Stimulated activated naive CD8-positive, alpha-beta T cell treated with anti-CD3 and anti-CD28 coated beads, Interleukin-15, Interleukin-2, amounts not matched to agents 100 U/mL and 50 U/mL, for 24 hours (primary cell): ENCODE measurements around the gene SLC1A6.
"Not testable (repeated sequence)": the region's sequence is repeated elsewhere in the genome, so short reads cannot be mapped to it uniquely, and the experiment has no call there.

Experiments
- ATAC-seq: fragments of 150-1000 bp; cut with Tn5 transposase; one replicate; pipeline ENCODE4 v1.10.0; 2021
- DNase-seq: peaks from one replicate; pipeline ENCODE4 v3.0.0; 2021

The SLC1A6 gene

DNA sequence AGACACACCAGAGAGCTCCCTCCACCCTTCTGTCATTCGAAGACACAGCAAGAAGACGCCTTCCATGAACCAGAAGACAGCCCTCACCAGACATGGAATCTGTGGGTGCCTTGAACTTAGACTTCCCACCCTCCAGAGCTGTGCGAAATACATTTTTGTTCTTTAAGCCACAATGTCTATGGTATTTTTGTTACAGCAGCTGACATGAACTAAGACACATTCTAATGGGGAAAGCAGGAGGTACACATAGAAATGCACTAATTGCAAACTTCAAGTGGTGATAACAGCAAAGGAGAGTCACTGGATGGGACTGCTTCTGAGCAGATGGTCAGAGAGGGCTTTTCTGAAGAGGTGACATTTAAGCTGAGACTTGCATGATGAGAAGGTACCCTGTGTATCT is 22.2 kb downstream of the SLC1A6 start:
- DNase-seq (no peak), ATAC-seq (no peak)

DNA sequence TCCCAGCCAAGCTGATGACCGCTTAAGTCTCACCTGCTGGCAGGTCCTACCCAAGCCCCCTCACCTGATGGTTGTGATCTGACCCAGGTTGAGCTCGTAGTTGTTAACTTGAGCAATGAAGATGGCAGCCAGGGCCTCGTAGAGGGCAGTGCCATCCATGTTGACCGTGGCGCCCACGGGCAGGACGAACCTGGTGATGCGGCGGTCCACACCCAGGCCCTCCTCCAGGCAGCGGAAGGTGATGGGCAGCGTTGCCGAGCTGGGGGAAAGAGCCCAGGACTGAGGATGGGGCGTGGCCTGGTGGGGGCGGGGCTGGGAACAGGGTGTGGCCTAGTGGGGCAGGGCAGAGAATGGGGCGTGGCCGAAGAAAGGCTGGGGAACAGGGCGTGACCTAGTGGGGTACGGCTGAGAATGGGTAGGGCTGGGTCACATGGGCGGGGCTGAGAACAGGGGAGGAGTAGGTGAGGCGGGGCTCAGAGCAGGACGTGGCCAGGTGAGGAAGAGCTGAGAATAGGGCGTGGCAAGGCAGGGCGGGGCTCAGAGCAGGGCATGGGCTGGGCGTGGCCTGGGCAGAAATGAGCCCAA is 25.5 kb downstream of the SLC1A6 start:
- DNase-seq (no peak), ATAC-seq (no peak)

DNA sequence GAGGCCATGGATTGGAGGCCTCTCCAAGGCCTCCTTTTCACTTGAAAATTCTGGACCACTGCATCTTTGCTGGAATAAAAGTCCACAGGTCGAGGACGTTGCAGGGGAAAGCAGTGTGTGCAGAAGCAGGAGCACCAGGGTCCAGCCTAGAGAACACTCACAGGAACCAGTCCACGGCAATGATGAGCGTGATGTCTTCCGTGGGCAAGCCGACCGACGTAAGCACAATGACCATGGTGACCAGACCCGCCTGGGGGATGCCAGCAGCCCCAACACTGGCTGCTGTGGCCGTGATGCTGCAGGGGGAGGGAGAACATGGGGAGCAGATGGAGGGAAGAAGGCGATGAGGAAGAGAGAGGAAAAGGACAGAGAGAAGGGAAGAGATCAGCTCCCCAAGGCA is 26.9 kb downstream of the SLC1A6 start:
- no peak for ATAC-seq
- no peak for DNase-seq

DNA sequence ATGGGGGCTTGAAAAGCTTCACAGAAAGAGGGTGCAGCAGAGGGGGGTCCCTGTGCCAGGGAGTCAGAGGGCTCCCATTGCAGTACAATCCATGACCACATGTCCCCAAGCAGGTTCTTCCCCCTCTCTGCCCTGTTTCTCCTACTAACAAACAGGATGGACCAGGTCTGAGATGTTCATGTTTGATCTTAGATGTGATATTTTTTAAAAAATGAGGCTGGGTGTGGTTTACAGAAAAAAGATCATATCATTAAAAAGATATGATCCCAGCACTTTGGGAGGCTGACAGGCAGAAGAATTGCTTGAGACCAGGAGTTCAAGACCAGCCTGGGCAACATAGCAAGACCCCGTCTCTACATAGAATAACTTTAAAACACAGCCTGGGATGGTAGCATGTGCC is 29.2 kb downstream of the SLC1A6 start:
- ATAC-seq: no peak
- no peak for DNase-seq

DNA sequence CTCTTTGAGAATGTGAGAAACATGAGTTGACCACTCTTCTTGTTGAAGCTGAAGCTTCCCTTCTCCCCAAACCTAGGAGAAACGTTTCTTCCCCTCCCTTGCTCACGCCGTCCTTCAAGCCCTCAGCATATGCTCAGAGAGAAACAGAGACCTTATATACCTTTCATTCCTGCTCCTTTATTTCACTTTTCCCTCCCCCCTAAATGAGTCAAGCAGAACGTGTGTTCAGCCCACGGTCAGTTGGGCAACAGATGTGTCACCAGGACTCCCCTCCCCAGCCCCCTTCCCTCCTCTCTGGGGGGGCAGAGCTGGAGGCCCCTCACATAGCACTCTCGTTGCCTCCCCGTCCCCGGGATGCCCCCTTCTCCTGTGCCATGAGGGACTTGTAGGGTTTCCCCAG is 29.8 kb downstream of the SLC1A6 start:
- DNase-seq (no peak), ATAC-seq (no peak)

DNA sequence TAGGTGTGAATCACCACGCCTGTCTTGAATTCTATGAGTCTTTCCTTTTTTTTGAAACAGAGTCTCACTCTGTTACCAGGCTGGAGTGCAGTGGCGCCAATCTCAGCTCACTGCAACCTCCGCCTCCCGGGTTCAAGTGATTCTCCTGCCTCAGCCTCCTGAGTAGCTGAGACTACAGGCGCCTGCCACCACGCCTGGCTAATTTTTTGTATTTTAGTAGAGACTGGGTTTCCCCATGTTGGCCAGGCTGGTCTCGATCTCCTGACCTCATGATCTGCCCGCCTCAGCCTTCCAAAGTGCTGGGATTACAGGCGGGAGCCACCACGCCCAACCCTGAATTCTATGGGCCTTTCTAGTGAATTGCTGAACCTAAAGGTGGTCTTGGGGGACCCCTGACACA is 30.3 kb downstream of the SLC1A6 start:
- ATAC-seq, DNase-seq: not testable (repeated sequence)

DNA sequence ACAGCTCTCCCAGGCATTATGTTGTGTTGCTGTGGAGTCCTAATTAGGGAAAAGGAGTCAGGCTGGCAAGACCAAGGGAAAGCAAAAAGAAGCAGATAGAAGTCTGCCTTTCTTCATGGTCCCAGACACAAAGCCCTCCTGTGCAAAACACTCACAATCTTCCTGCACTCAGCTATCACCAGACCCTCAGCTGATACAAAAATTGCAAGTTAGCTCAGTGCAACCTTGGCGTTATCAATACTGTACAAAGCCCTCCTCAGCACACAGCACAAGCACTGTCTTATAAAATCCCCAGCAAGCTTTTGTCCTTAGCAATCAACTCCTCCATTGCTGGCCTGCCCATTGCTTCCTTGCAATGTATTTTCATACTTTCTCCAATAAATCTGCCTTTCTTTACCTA is 35.2 kb downstream of the SLC1A6 start:
- DNase-seq (no peak), ATAC-seq (no peak)

DNA sequence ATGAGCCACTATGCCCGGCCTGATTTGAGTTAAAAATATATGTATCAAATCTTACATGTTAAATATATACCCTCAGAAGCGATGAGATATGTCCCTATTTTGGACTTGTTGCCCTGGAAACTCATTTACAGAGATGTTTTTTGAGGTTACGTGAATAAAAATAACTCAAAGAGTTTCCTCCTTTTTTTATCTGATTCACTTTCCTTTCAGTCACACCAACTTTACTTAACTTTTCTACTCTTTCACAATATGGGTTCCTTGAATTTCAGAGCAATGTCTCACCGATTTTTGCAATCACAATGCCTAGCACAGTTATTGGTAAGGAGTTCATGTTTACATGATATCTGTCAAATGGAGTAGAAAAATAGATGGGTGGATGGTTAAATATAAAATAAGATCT is 36.1 kb downstream of the SLC1A6 start:
- DNase-seq (no peak), ATAC-seq (no peak)

DNA sequence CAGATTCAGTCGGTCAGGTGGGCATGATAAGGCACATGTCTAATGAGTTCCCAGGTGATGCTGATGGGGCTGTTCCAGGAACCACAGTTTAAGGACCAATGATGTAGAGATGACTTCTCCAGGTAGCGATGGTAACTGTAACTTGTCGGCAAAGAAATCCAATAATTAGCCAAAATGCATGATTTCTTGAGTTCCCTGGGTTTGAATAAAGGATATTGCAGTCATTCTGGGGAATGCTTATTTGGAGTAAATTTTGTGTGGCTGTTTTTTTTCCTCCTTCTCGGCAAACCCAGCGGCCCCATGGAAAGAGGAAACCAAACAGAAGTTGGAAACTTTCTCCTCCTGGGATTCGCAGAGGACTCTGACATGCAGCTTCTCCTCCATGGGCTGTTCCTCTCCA is 38.5 kb downstream of the SLC1A6 start, which contains the start of gene OR7C2:
Gene OR7C2, plus strand, starts transcription at position 301 of the 400 bp plus-strand sequence. Its CDS starts 0 bp downstream, at position 301.
- no peak for DNase-seq
- ATAC-seq: no peak

DNA sequence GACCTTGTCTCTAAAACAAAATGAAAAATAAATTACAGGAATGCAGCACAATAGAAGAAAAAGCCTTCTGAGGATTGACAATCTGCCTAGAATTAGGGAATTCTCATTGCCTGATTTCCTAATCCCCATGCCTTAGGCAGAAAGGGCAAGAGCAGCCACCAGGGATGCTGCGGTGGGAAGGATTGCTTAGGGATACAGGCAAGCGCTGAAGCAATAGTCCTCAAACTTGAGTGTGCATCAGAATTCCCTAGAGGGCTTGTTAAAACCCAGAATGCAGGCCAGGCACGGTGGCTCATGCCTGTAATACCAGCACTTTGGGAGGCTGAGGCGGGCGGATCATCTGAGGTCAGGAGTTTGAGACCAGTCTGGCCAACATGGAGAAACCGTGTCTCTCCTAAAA is 39.4 kb downstream of the SLC1A6 start:
- DNase-seq: no peak
- ATAC-seq: no peak

DNA sequence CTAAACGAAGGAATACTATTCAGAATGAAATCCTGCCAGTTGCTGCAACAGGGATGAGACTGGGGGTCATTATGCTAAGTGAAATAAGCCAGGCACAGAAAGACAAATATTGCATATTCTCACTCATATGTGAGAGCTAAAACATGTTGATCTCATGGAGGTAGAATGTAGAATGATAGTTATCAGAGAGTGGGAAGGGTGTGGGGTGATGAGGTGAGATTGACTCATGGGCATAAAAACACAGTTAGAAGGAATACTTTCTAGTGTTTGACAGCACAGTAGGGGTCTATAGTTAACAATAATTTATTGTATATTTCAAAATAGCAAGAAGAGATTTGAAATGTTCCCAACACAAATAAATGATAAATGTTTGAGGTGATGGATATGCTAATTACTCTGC is 46.2 kb downstream of the SLC1A6 start:
- ATAC-seq: no peak
- DNase-seq: no peak

DNA sequence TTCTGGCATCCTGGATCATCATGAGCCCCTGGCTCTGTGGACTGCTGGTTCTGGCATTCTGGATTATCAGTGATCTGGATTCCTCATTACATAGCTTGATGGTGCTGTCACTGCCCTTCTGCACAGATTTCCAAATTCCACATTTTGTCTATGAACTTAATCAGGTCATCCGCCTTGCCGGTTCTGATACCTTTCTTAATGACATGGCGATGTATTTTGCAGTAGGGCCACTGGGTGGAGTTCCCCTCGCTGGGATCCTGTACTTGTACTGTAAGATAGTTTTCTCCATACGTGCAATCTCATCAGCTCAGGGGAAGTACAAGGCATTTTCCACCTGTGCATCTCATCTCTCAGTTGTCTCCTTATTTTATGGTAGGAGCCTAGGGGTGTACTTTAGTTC is 62.8 kb downstream of the SLC1A6 start:
- no peak for DNase-seq

DNA sequence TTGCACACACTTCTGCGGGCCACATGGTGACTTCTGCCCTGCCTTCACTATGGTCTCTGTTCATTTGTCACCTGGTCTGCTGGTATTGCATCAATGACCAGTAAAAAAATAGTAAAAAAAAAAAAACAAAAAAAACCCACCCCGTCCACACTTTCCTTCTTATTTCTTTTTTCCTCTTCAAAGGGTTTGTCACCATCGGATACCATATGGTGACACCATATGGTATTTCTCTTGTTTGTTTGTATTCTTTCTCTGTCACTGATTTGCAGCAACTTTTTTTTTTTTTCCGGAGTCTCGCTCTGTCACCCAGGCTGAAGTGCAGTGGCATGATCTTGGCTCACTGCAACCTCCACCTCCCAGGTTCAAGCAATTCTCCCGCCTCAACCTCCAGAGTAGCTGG is 64.5 kb downstream of the SLC1A6 start:
- no peak for DNase-seq
- ATAC-seq: no peak

More for the DNA sequence above, 62.8 kb downstream of the SLC1A6 start:
- ATAC-seq: no peak

DNA sequence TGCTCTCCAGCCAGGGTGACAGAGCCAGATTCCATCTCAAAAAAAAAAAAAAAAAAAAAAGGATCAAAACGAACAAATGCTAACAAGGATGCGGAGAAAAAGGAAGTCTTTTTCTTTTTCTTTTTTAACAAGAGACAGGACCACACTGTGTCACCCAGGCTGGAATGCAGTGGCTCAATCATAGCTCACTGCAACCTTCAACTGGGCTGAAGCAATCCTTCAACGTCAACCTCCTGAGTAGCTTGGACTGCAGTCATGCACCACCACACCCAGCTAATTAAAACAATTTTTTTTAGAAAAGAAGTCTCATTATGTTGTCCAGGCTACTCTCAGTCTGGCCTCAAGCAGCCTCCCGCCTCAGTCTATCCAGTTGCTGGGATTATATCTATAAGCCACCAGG is 73.0 kb downstream of the SLC1A6 start:
- no peak for DNase-seq
- no peak for ATAC-seq

DNA sequence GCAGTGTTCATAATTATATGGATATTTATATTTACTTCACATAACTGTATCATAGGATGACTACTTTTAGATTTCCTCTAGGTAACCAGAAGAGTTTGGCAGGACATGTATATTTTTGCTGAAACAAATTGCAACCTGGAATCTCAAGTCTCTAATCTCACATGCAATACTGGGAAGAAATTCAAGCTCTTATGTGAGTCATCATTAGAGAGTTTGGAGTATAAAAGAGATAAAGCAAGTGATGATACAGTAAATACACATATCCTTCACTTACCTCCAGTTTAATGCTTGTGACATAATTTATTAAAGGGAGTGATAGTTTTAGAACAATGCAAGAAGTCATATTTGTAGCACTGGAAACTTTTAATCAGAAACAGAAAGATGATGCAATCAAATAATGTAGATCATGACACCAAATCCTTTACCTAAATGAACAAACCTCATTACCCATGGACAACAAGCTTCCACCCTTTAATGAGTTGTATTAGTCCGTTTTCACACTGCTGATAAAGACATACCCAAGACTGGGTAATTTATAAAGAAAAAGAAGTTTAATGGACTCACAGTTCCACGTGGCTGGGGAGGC is 77.9 kb downstream of the SLC1A6 start:
- no peak for DNase-seq
- ATAC-seq: no peak
